GM12878 (cell line): ENCODE data around the gene CHID1. TPM values are rescaled to one million over a fixed set of nuclear protein-coding genes. Genes with fewer than 3 reads are reported as not detected.

Experiments used
- ATAC-seq: fragments of 200-7000 bp; cut with Tn5 transposase; 3 replicates; pipeline ENCODE4 v1.9.1; 2020; ENCODE audit warnings: mild to moderate bottlenecking, moderate library complexity
- BruUV-seq: library from RNA; stranded (reverse); fragments of 400-500 nt; replicated peaks from 2 replicates; lab custom pipeline; 2021; lab: Mats Ljungman, UMichigan
- CTCF ChIA-PET: fragments of 300-600 bp; sonication (Branson Sonifier 250); formaldehyde crosslinking; extraction: SDS; loops from one replicate; lab custom pipeline; 2021; ENCODE audit warnings: inconsistent platforms; lab: Yijun Ruan, JAX
- POLR2A ChIA-PET: fragments of 350-600 bp; formaldehyde crosslinking; extraction: SDS; loops from one replicate; lab custom pipeline; 2021; ENCODE audit warnings: inconsistent platforms; lab: Charles Lee
- RAD21 ChIA-PET: fragments of 300-600 bp; sonication (Branson Sonifier 250); formaldehyde crosslinking; loops from one replicate; lab custom pipeline; 2023; ENCODE audit warnings: antibody characterized with exemption; ENCODE audit not compliant: unreplicated experiment; lab: Charles Lee
- SMC1A ChIA-PET: fragments of 300-600 bp; sonication (Branson Sonifier 250); formaldehyde crosslinking; loops from one replicate; lab custom pipeline; 2023; ENCODE audit not compliant: unreplicated experiment, uncharacterized antibody; lab: Charles Lee
- DNase-seq: peaks from one replicate; pipeline ENCODE4 v3.0.0-alpha.2; 2011; ENCODE audit warnings: low read depth, low spot score
- FAIRE-seq: peaks from 3 replicates; lab custom pipeline; 2011; peaks lifted over from hg19 to GRCh38; lab: Jason Lieb, UNC
- H2AFZ ChIP-seq: 2 replicates; pipeline ENCODE4 v1.6.0; 2011; ENCODE audit warnings: low read depth, low read length, control low read depth; ENCODE audit not compliant: control insufficient read depth
- H3K27ac ChIP-seq: 2 replicates; pipeline ENCODE4 v1.5.1; 2011; ENCODE audit warnings: control low read depth; ENCODE audit not compliant: control insufficient read depth, insufficient read depth
- H3K27me3 ChIP-seq, 2 experiments: replicated peaks in 1 of 2; 2 replicates each; pipeline versions ENCODE4 v1.6.0 to v1.6.1; 2011; ENCODE audit warnings: low read length in 1 of 2; ENCODE audit not compliant: control insufficient read depth in 2 of 2, insufficient read depth in 2 of 2
- H3K36me3 ChIP-seq, 2 experiments: 2 replicates each; pipeline ENCODE4 v1.5.1; 2011; ENCODE audit warnings: low read length in 1 of 2; ENCODE audit not compliant: control insufficient read depth in 2 of 2, insufficient read depth in 2 of 2
- H3K4me1 ChIP-seq: 2 replicates; pipeline ENCODE4 v1.6.1; 2011; ENCODE audit warnings: mild to moderate bottlenecking, low read length, moderate library complexity, mixed read lengths; ENCODE audit not compliant: control insufficient read depth, insufficient read depth
- H3K4me2 ChIP-seq: 2 replicates; pipeline ENCODE4 v1.6.0; 2011; ENCODE audit warnings: control low read depth; ENCODE audit not compliant: control insufficient read depth, insufficient read depth
- H3K4me3 ChIP-seq: fragments of 200-600 bp; sonication (generic); 2 replicates; pipeline ENCODE4 v1.5.1; 2016
- H3K79me2 ChIP-seq: 2 replicates; pipeline ENCODE4 v1.6.0; 2011; ENCODE audit warnings: low read length; ENCODE audit not compliant: control insufficient read depth, insufficient read depth
- H3K9ac ChIP-seq: 2 replicates; pipeline ENCODE4 v1.8.0; 2011; ENCODE audit warnings: low read length, control low read depth, mixed read lengths; ENCODE audit not compliant: control insufficient read depth, insufficient read depth
- H3K9me3 ChIP-seq: replicated peaks from 3 replicates; pipeline ENCODE4 v1.5.1; 2011; ENCODE audit warnings: mild to moderate bottlenecking, low read length; ENCODE audit not compliant: control insufficient read depth, insufficient read depth
- H4K20me1 ChIP-seq: 2 replicates; pipeline ENCODE4 v1.6.0; 2011; ENCODE audit not compliant: control insufficient read depth, insufficient read depth
- ATF7 ChIP-seq: fragments of 450-650 bp; IDR thresholded peaks from 2 replicates; pipeline ENCODE4 v1.6.1; 2016; ENCODE audit warnings: low read depth, mild to moderate bottlenecking
- KDM1A ChIP-seq: fragments of 200-600 bp; sonication (generic); IDR thresholded peaks from 2 replicates; pipeline ENCODE4 v1.6.1; 2016; ENCODE audit warnings: borderline replicate concordance
- KLF5 ChIP-seq: fragments of 450-650 bp; IDR thresholded peaks from 2 replicates; pipeline ENCODE4 v1.6.1; 2014; ENCODE audit warnings: mild to moderate bottlenecking; ENCODE audit not compliant: partially characterized antibody
- NFIC ChIP-seq: IDR thresholded peaks from 2 replicates; pipeline ENCODE4 v1.6.1; 2012; ENCODE audit warnings: low read depth, mild to moderate bottlenecking, inconsistent platforms, low read length, moderate library complexity
- RAD51 ChIP-seq: fragments of 450-650 bp; IDR thresholded peaks from 2 replicates; pipeline ENCODE4 v1.6.1; 2016; ENCODE audit warnings: moderate library complexity, mild to moderate bottlenecking, inconsistent platforms
- SIX5 ChIP-seq: IDR thresholded peaks from 2 replicates; pipeline ENCODE4 v1.6.1; 2011; ENCODE audit warnings: mild to moderate bottlenecking, low read depth, low read length, moderate library complexity; ENCODE audit not compliant: severe bottlenecking
- SKIL ChIP-seq: fragments of 450-650 bp; IDR thresholded peaks from 2 replicates; pipeline ENCODE4 v1.6.1; 2017; ENCODE audit warnings: mild to moderate bottlenecking, low read depth, inconsistent platforms; ENCODE audit not compliant: poor library complexity, severe bottlenecking
- WGBS: methylation state at CpG from one replicate; pipeline ENCODE4 v1.1.6; 2016; ENCODE audit warnings: low lambda C conversion rate; ENCODE audit not compliant: insufficient replicate concordance, insufficient coverage; ENCODE audit errors: missing lambda C conversion rate; 5-methylcytosine and 5-hydroxymethylcytosine counted together
- in situ Hi-C: fragments of 300-500 bp; cut with MboI; formaldehyde crosslinking; loops from 9 replicates; pipeline ENCODE4 v1.14.3; 2018; ENCODE audit warnings: mixed read lengths
- intact Hi-C: fragments of 100-400 bp; cut with micrococcal nuclease; formaldehyde crosslinking; loops from one replicate; pipeline ENCODE4 v1.14.2; 2022; ENCODE audit not compliant: unreplicated experiment
- polyA plus RNA-seq, 11 experiments: library from polyadenylated mRNA; depleted of rRNA in 4 of 11; unstranded in 6 of 11; stranded (reverse) in 5 of 11; fragments of >200 nt; fragmentation: Nextera tagmentation in 4 of 11; fragmentation: Illumina TruSeq in 1 of 11; extraction: Ambion mirVana in 4 of 11; extraction: Trizol in 1 of 11; gene quantifications; 1 replicate in 1 of 11; 2 replicates in 10 of 11; pipeline versions ENCODE4 v1.2.1 to v1.2.3, GENCODE V29; 2011 to 2016; ENCODE audit warnings: inconsistent platforms in 2 of 11, missing spikeins in 2 of 11, low read depth in 1 of 11
- total RNA-seq, 4 experiments: library from RNA; depleted of rRNA in 3 of 4; stranded (reverse); fragments of >200 nt in 3 of 4; fragmentation: Illumina TruSeq in 1 of 4; extraction: Trizol in 1 of 4; gene quantifications; 2 replicates each; pipeline versions ENCODE4 v1.2.1 to v1.2.3, GENCODE V29; 2013 to 2021
- TF ChIP-seq, protein P1 (sequence below): fragments of 450-650 bp; IDR thresholded peaks from 2 replicates; pipeline ENCODE4 v1.6.1; 2017; ENCODE audit warnings: mild to moderate bottlenecking, moderate library complexity
- TF ChIP-seq, protein P2 (sequence below): IDR thresholded peaks from 2 replicates; pipeline ENCODE4 v1.6.1; 2011; ENCODE audit warnings: low read depth, mild to moderate bottlenecking, low read length, moderate library complexity, borderline replicate concordance; ENCODE audit errors: extremely low read depth

Gene CHID1
- total and polyA plus RNA-seq, 10 of the 15 experiments (the other 5 are each of a cell fraction or from before 2014, with no cell fraction given) = 4.8 to 75.2 (median 30.1) TPM

GRCh38 chr11:863910-864827 is 46.4 kb downstream of the CHID1 start (continued):
- TF ChIP-seq, protein P1, sequence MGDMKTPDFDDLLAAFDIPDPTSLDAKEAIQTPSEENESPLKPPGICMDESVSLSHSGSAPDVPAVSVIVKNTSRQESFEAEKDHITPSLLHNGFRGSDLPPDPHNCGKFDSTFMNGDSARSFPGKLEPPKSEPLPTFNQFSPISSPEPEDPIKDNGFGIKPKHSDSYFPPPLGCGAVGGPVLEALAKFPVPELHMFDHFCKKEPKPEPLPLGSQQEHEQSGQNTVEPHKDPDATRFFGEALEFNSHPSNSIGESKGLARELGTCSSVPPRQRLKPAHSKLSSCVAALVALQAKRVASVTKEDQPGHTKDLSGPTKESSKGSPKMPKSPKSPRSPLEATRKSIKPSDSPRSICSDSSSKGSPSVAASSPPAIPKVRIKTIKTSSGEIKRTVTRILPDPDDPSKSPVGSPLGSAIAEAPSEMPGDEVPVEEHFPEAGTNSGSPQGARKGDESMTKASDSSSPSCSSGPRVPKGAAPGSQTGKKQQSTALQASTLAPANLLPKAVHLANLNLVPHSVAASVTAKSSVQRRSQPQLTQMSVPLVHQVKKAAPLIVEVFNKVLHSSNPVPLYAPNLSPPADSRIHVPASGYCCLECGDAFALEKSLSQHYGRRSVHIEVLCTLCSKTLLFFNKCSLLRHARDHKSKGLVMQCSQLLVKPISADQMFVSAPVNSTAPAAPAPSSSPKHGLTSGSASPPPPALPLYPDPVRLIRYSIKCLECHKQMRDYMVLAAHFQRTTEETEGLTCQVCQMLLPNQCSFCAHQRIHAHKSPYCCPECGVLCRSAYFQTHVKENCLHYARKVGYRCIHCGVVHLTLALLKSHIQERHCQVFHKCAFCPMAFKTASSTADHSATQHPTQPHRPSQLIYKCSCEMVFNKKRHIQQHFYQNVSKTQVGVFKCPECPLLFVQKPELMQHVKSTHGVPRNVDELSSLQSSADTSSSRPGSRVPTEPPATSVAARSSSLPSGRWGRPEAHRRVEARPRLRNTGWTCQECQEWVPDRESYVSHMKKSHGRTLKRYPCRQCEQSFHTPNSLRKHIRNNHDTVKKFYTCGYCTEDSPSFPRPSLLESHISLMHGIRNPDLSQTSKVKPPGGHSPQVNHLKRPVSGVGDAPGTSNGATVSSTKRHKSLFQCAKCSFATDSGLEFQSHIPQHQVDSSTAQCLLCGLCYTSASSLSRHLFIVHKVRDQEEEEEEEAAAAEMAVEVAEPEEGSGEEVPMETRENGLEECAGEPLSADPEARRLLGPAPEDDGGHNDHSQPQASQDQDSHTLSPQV = no peak
- no peak for TF ChIP-seq NFIC

DNA sequence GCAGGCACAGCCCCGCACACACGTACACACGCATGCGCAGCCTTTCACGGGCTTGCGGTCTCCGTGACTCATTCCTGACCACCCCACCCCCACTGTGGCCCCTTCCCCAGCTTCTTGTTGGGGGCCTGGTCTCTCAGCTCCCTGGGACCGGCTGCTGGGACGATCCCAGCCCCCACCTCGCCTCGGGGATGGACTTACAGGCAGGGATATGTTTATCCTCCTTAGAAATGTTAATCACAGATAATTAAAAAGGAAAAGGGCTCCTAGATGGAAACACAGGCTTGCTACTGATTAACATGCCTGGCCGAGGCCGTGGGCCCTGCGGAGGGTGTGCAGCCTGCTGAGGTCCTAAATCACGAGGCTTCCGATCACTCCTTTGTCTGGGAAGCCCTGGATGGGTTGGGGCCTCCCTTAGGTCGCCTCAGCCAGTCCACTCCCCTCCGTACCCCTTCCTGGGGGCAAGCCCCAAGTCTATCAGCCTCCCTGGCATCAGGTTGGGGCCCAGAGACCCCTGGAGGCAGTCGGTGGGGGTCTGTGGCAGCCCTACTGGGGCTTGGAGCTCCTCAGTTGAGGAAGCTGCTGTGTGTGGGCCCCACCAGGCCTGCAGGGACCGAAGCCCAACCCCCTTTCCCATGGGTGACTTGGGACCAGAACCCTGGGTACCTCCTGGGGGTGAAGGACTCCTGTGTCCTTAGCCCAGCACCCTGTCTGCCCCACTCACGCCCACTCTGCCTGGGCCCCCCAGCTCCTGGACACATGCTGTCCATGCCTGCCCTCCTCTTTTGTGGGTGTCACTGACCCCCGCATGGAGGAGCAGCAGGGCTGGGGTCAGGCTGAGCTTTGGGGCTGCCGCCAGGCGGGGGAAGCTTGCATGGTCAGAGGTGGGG is 47.3 kb downstream of the CHID1 start:
- Histone ChIP-seq H3K27ac (no peak overlapping the region), H3K79me2 (no peaks in the 10 kb centered on the region), H3K9me3 (no peaks in the 10 kb centered on the region), H3K4me3 (no peak overlapping the region), H3K36me3 (no peaks in the 10 kb centered on the region), H4K20me1 (no peaks in the 10 kb centered on the region), H2AFZ (no peak overlapping the region), H3K4me2 (no peak overlapping the region), H3K27me3 (no peaks in the 10 kb centered on the region), H3K4me1 (no peaks in the 10 kb centered on the region), H3K9ac (no peak overlapping the region)
- no peak for DNase-seq
- RAD21 ChIA-PET = no interaction called here
- no TSS peak for BruUV-seq
- CTCF ChIA-PET = no interaction called here
- no peak for ATAC-seq
- FAIRE-seq = no peak
- intact Hi-C loops = no loop called here
- in situ Hi-C loops = no loop called here
- SMC1A ChIA-PET = no interaction called here
- WGBS = 56% methylated on average over 24 of the region's 24 CpGs
- POLR2A ChIA-PET = no interaction called here
- TF ChIP-seq KLF5 (no peak), SKIL (no peak), ATF7 (no peak), SIX5 (no peak), KDM1A (no peak), RAD51 (no peak)
- TF ChIP-seq, protein P2, sequence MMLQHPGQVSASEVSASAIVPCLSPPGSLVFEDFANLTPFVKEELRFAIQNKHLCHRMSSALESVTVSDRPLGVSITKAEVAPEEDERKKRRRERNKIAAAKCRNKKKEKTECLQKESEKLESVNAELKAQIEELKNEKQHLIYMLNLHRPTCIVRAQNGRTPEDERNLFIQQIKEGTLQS = no peak
